Endothelial cell of hepatic sinusoid (primary cell): ENCODE results near the gene ATXN2.

Experiments
- in situ Hi-C: cut with HindIII; loops from 2 replicates; pipeline ENCODE4 v1.10.0; 2017; ENCODE audit warnings: low sequenced_read_pairs

The ATXN2 gene

DNA sequence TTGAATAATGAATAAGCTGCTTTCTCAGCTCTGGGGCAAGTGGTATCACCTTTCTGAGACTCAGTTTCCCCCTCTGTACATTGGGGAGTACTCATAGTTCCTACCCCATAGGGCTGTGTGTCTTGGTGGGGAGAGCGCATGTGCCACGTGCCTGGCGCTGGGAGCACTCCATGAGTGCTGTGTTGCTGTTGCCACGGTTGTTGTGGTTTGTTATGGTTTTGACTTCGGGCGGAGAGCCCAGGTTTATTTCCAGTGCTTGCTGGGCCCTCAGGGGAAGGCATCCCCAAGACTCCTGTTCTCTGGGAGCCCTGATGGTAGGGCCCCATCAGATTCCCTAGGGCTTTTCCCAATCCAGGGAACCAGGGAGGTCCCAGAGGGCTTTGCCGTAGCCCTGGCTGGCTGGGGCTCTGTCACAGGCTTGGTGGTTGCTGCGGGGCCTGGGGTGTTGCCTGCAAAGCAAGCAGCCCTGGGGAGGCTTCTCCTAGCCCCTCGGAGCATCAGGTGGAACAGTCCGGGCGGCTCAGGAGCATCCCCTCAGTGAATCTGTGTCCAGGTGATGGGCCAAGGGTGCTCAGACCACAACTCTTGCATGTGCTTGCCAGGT lies 174.8 kb downstream of the ATXN2 start:
- in situ Hi-C loops = no loop called here

DNA sequence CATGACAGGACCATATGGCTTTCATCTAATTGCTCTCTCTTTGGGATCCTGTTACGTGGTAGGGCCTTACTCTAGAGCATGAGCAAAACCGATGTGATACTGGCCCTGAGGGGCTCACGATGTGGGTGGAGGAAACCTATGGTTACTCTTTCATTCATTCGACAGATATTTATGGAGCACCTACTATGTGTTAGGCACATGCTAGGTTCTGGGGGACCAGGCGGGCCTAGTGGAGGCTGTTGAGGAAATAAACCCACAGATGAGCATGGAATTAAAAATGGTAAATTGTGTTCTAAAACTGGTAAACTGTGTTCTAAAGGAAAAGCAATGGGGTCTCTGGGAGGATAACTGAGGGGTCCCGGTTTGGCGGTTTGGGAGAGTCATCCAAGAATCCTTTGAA lies 178.6 kb downstream of the ATXN2 start:
- in situ Hi-C loops = no loop called here

DNA sequence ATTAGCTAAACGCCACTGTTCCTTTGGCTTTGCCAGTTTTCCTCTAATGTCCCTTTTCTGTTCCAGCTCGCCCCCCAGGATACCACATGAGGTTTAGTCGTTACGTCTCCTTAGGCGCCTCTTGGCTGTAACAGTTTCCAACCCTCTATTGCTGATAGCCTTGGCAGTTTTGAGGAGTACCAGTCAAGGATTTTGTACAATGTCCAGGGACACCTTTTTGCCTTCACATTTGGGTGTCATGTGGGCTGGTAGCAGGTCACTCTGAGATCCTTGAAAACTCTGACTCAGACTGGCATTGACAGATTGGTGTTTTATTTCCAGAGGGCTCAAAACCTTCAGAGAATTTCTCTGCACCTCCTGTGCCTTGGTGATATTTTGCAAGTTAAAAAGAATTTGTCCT lies 179.3 kb downstream of the ATXN2 start:
- in situ Hi-C loops = no loop called here

DNA sequence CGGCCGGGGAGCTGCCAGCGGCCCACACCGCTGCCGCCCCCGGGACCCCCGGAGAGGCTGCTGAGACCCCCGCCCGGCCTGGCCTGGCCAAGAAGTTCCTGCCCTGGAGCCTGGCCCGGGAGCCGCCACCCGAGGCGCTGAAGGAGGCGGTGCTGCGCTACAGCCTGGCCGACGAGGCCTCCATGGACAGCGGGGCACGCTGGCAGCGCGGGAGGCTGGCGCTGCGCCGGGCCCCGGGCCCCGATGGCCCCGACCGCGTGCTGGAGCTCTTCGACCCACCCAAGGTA lies 180.6 kb downstream of the ATXN2 start:
- in situ Hi-C loops = no loop called here

DNA sequence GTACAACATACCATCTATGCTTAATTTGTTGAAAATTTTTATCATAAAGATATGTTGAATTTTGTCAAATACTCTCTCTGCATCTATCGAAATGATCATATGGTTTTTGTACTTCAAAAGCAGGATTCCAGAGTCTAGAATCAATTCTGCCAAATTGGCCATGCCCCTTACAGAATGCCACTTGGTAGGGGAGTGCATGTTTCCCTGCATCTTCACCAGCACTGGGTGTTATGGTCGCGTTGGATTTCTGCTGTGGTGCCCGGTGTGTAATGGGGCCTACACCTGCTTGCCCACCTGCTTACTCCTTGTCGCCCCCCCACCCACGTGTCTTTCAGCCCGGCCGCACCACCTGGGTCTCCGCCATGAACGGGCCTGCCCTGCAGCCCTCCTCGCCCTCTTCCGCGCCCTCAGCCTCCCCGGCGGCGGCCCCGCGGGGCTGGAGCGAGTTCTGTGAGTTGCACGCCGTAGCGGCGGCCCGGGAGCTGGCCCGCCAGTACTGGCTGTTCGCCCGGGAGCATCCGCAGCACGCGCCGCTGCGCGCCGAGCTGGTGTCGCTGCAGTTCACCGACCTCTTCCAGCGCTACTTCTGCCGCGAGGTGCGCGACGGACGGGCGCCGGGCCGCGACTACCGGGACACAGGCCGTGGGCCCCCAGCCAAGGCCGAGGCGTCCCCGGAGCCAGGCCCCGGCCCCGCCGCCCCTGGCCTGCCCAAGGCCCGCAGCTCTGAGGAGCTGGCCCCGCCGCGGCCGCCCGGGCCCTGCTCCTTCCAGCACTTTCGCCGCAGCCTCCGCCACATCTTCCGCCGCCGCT lies 181.1 kb downstream of the ATXN2 start:
- in situ Hi-C loops = no loop called here

GRCh38 chr12:111417290-111417689 lies 181.8 kb downstream of the ATXN2 start:
- in situ Hi-C loops = no loop called here

DNA sequence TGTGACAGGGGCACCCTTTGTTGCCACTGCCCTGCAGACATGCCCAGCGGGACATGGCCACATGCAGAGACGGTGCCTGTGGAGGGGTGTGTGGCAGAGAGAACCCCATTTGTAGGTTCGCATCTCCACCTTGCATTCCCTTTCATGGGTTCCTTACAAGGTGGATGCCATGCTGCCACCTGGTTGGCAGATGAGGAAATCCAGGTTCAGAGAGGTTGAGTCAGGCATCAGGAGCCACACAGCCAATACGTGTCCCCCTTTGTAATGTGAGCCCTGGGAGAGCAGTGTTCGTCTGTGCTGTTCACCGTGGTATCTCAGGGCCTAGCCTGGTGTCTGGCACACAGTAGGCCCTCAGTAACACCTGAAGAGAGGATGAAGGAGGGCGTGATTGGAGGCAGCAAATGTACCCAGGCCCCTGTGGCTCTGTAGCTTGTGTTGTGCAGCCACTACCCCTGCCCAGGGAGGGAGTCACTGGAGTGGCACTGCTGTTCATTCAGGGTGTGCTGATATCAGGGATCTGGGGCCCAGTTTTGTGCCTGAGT lies 184.3 kb downstream of the ATXN2 start:
- in situ Hi-C loops = no loop called here

DNA sequence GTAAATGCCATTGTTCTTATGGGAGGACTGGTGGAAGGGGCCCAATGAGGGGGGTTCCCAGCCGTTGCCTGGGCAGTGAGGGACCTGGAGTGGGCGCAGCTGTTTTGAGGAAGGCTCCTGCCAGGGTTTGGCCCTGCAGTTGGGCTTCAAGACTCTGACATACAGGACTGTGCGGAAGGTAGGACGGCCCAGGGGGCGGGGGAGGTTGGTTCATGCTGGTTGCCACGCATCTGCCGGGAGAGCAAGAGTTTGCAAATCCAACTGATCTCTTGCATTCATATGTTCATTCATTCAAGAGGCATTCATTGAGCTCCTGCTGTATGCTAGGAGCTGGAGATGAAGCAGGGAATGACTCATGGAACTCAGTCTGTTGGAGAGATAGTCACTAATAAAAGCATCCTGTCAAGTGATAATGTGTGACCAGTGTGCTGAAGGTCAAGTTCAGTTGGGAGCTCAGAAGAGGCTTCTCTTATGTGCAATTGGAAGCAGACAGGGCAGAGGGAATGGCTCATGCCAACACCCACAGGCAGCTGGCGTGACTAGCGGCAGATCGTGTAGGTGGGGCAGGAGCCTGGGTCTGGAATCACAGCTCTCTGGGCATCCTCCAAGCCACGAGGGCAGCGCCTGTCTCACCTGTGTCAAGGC lies 185.6 kb downstream of the ATXN2 start:
- in situ Hi-C loops = no loop called here

DNA sequence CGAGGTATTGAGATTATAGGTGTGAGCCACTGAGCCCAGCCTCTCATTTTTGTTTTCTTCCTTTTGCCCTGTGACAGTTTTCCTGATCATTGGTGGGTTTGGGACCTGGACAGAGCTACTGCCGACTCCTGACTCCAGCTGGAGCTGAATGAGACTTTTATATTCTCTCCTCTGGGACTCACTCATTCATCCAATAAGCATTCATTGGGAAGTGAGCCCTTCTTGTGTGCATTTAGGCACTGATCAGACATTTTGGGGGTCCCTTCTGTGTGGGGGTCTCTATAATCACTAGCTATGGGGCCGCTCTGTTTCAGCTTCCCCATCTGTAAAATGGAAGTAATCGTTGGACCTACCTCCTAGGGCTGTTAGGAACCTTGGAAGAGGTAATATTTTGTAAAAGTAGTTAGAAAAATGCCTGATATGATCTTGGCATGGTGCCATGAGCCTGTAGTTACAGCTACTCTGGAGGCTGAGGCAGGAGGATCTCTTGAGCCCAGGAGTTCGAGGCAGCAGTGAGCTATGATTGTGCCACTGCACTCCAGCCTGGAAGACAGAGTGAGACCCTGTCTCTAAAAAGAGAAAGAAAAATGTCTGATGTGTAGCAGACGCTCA lies 186.2 kb downstream of the ATXN2 start:
- in situ Hi-C loops = no loop called here

GRCh38 chr12:111412007-111412829 lies 186.9 kb downstream of the ATXN2 start:
- in situ Hi-C loops = no loop called here

GRCh38 chr12:111411185-111411764 lies 187.8 kb downstream of the ATXN2 start:
- in situ Hi-C loops = no loop called here

- in situ Hi-C loops = no loop called here
These were observed 188.5 kb downstream of the ATXN2 start for GRCh38 chr12:111410431-111411184.

GRCh38 chr12:111409780-111410430 lies 189.2 kb downstream of the ATXN2 start:
- in situ Hi-C loops = no loop called here

DNA sequence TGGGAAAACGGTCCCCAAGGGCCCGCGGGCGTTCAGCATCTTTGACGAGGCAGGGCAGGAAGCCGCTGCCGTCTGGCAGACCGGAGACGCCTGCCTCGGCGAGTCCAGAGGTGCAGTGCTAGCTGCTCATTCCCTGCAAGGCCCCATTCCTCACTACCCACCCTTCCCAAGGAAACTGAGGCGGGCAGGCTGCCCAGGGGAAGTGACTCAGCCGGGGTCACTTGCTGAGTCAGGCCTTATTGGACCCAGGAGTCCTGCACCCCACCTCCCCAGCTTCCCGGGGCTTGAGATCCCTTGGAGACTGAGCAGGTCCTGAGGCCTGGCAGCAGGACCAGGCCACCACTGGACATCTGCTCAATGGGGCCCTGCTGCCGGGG lies 189.7 kb downstream of the ATXN2 start:
- in situ Hi-C loops = no loop called here

GRCh38 chr12:111408686-111409402 lies 190.3 kb downstream of the ATXN2 start:
- in situ Hi-C loops = no loop called here

DNA sequence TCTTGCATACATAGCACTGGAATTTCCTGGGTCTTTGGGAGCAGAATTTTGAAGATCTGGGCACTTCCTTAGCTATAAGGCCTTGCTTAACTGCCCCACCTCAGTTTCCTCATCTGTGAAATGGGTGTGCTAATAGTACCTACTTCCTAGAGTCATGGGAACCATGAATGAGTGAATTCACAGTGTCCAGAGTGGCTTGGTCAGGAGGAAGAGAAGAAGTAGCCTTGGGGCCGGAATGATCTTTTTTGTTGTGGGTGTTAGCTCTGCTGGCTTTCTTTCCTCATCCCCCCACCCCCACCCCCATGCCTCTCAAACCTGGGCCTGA lies 191.0 kb downstream of the ATXN2 start:
- in situ Hi-C loops = no loop called here

- in situ Hi-C loops = no loop called here
These were observed 191.6 kb downstream of the ATXN2 start for GRCh38 chr12:111407377-111408115.
